Endometrium (tissue), 2 donors: ENCODE results near the gene HRC.
"Not testable (repeated sequence)": the region's sequence is repeated elsewhere in the genome, so short reads cannot be mapped to it uniquely, and the experiment has no call there.

Experiments used
- FAIRE-seq: peaks from 2 replicates; lab custom pipeline; 2012; peaks lifted over from hg19 to GRCh38; lab: Jason Lieb, UNC
- donor health status: control.
- donor health status: control.

HRC gene

GRCh38 chr19:49133621-49134454 is 21.4 kb downstream of the HRC start:
- no peak for FAIRE-seq

- no peak for FAIRE-seq
Observed at GRCh38 chr19:49132974-49133609, 22.1 kb downstream of the HRC start.

GRCh38 chr19:49130325-49130724 is 24.9 kb downstream of the HRC start:
- FAIRE-seq, result no peak

- FAIRE-seq, result no peak
Observed at GRCh38 chr19:49129238-49129583, 26.0 kb downstream of the HRC start.

GRCh38 chr19:49128545-49129237 is 26.5 kb downstream of the HRC start:
- FAIRE-seq, result no peak

GRCh38 chr19:49127674-49128544 is 27.3 kb downstream of the HRC start:
- FAIRE-seq, result no peak

DNA sequence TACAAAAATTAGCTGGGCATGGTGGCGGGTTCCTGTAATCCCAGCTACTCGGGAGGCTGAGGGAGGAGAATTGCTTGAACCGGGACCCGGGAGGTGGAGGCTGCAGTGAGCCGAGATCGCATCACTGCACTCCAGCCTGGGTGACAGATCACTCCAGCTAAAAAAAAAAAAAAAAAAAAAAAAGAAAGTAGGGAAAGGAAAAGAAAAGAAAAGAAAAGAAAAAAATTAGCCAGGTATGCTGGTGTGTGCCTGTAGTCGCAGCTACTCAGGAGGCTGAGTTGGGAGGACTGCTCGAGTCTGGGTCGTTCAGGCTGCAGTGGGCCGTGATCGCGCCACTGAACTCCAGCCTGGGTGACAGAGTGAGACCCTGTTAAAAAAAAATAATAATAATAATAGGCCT is 28.0 kb downstream of the HRC start:
- FAIRE-seq, result not testable (repeated sequence)

- FAIRE-seq, result no peak
Observed at GRCh38 chr19:49126575-49126974, 28.6 kb downstream of the HRC start.

- FAIRE-seq, result no peak
Observed at GRCh38 chr19:49125025-49125731, 30.0 kb downstream of the HRC start.

- not testable (repeated sequence) for FAIRE-seq
Observed at GRCh38 chr19:49123285-49123684, 31.9 kb downstream of the HRC start.

GRCh38 chr19:49121841-49122240 is 33.4 kb downstream of the HRC start:
- not testable (repeated sequence) for FAIRE-seq

DNA sequence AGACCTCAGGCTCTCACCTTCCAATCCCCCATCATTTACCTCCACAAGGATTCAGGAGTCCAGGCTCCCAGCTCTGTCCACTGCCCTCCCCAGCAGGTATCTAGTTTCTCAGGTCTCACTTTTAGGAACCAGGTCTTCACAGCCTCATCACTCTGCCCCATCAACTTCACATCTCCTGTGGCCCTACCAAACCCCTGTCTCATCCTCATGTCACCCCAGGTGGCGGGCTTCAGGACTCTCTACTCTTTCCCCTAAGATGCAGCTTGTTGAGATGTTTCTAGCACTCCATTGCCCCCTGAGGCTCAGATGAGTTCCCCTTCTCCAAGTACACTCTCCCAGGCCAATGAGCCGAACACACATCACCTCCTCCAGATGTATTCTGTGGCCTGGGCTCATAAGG is 34.3 kb downstream of the HRC start:
- FAIRE-seq, result no peak

DNA sequence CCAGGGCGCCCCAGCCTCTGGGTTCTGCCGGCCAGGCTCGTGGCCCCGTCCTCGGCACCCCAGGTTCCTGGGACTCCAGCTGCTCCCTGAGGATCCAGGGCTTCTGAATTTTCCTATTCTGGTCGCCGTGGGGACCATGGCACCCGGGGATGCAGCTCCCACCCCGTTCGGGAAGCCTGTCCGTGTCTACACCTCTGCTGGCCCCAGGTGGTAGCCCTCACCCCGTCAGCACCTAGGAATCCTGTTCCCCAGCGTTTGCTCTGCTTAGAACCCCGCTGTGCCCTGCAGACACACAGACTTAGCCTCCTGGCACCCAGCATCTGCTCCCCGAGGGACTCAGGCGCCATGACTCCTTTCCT is 34.9 kb downstream of the HRC start:
- no peak for FAIRE-seq

DNA sequence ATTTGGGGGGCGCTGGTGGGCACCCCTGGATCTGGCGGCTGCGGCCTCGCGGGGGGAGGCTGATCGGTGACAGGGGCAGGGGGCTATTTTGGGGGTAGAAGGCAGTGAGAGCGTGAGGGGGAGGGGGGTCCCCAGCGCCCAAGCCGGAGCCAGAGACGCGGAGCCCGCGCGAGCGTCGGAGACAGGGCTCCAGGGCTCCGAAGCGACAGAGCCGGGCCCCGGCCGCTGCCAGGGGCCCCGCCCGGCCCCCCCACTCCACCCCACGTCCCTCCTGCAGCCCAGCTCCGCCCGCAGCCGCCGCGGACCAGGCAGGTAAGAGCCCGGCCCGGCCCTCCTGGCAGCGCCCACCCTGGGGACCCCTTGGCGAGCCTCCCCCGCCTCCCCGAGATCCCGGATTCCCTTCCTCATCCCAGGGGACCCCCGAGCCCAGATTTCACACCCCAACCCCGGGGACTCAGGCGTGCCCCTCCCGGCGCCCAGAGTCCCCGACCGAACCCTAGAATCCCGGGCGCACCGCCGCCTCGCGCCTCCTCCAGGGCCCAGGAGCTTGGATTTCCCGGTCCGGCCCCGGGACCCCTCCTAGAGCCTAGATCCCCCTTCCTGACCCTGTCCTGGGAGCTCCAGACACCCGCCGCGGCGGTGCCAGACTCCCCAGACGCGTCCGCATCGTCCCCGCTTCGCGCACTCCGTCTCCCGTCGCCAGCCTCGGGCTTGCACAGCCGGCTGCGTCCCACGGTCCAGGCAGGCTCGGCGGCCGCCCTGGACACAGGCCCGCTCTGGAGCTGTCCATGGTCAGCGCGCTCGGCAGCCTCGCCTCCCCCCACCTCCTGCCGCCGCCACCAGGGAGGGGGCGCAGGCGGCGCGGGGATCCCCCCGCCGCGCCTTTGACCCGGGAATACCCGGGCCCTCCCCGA is 35.5 kb downstream of the HRC start, which contains the start of gene PPFIA3:
PPFIA3 (plus strand) TSS at position 134 of the 914 bp plus-strand sequence. CDS start 8,330 bp downstream, outside the sequence.
- FAIRE-seq, result no peak

GRCh38 chr19:49118565-49119410 is 36.4 kb downstream of the HRC start, which contains the start of gene C19orf73:
C19orf73 (minus strand) TSS chr19:49119143; CDS start chr19:49119022, 121 bp downstream.
- FAIRE-seq, result no peak

- FAIRE-seq, result no peak
Observed at GRCh38 chr19:49117677-49118564, 37.3 kb downstream of the HRC start.

GRCh38 chr19:49116544-49116943 is 38.7 kb downstream of the HRC start:
- FAIRE-seq, result no peak
